Measurements from ENCODE around the gene HACD3.

The HACD3 gene

GRCh38 chr15:65577129-65577996 is 47.1 kb downstream of the HACD3 start:
- no peak for DNase-seq (ENCODE audit: low read depth)
- TF ChIP-seq CTCF (IDR thresholded peaks at IDR 0.05; ENCODE audit: low read depth, low read length, missing control alignments) = no peak
- H3K4me3 ChIP-seq (ENCODE audit: low read depth, low read length) = no peak overlapping the region

GRCh38 chr15:65578904-65579728 is 48.9 kb downstream of the HACD3 start:
- no peak for DNase-seq (ENCODE audit: low read depth)
- TF ChIP-seq CTCF (IDR thresholded peaks at IDR 0.05; ENCODE audit: low read depth, low read length, missing control alignments) = no peak
- no peak overlapping the region for H3K4me3 ChIP-seq (ENCODE audit: low read depth, low read length)

- DNase-seq (ENCODE audit: low read depth) = no peak
- no peak for TF ChIP-seq CTCF (IDR thresholded peaks at IDR 0.05; ENCODE audit: low read depth, low read length, missing control alignments)
Measured at GRCh38 chr15:65579762-65580161, 49.5 kb downstream of the HACD3 start.

GRCh38 chr15:65580287-65580686 is 50.0 kb downstream of the HACD3 start:
- no peak overlapping the region for H3K4me3 ChIP-seq (ENCODE audit: low read depth, low read length)
- DNase-seq (ENCODE audit: low read depth) = no peak
- no peak for TF ChIP-seq CTCF (IDR thresholded peaks at IDR 0.05; ENCODE audit: low read depth, low read length, missing control alignments)

More at GRCh38 chr15:65579762-65580161, 49.5 kb downstream of the HACD3 start:
- H3K4me3 ChIP-seq (ENCODE audit: low read depth, low read length) = no peak overlapping the region

GRCh38 chr15:65583701-65584100 is 53.4 kb downstream of the HACD3 start:
- peak; percentile 24 for DNase-seq (ENCODE audit: low read depth)
- no peak for TF ChIP-seq CTCF (IDR thresholded peaks at IDR 0.05; ENCODE audit: low read depth, low read length, missing control alignments)
- no peak overlapping the region for H3K4me3 ChIP-seq (ENCODE audit: low read depth, low read length)

GRCh38 chr15:65584241-65584640 is 54.0 kb downstream of the HACD3 start:
- TF ChIP-seq CTCF (IDR thresholded peaks at IDR 0.05; ENCODE audit: low read depth, low read length, missing control alignments) = no peak
- no peak overlapping the region for H3K4me3 ChIP-seq (ENCODE audit: low read depth, low read length)
- no peak for DNase-seq (ENCODE audit: low read depth)
